SKM-1 (cell line): ENCODE measurements around the gene ODAPH.
"Not testable (repeated sequence)": the region's sequence is repeated elsewhere in the genome, so short reads cannot be mapped to it uniquely, and the experiment has no call there.

ENCODE experiments used
- DNase-seq: peaks from one replicate; lab custom pipeline; 2025; ENCODE audit not compliant: unreplicated experiment; lab: John Stamatoyannopoulos, UW

ODAPH gene

GRCh38 chr4:75555294-75556164, at the start of gene ODAPH:
TSS of gene ODAPH (plus strand) at chr4:75556066. CDS start at chr4:75556083, 17 bp downstream.
- no peak for DNase-seq

DNA sequence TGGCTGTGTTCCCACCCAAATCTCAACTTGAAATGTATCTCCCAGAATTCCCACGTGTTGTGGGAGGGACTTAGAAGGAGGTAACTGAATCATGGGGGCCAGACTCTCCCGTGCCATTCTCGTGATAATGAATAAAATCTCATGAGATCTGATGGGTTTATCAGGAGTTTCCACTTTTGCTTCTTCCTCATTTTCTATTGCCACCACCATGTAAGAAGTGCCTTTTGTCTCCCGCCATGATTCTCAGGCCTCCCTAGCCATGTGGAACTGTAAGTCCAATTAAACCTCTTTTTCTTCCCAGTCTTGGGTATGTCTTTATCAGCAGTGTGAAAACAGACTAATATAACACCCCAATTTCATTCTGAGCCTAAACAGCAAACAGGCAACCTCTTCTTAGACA, 46.3 kb upstream of the ODAPH start:
- DNase-seq: not testable (repeated sequence)

GRCh38 chr4:75511841-75512240, 44.0 kb upstream of the ODAPH start:
- no peak for DNase-seq

GRCh38 chr4:75512386-75513211, 43.3 kb upstream of the ODAPH start:
- peak; percentile 81 for DNase-seq

DNA sequence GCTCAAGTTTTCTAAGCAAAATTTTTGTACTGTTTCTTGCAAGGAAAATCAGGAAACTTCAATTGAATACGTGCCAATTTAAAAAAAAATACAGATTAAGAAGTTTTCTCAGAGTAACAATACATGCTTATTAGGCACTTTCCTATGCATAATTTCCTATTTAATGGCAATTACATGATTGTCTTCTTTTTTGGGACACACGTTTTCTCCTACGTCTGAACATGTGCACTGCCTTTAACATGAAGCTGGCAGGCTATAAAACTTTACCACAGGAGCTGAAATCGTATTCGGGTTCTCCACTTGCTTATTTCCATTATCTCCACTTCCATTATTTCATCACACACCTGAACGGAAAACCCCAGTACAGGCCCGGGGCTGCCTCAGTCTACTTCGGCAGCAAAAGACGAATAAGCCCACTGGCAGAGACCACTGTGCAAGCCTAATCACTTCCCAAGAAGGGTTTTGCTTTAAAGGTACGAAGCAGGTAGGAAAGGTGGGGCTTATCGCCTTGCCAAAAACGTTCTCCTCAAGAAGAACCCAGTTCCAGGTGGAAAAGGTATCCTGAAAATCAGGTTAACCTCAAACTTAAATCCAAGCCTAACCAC, 42.2 kb upstream of the ODAPH start:
- DNase-seq: no peak

- peak; percentile 92 for DNase-seq
Measured at GRCh38 chr4:75514131-75514948, 41.5 kb upstream of the ODAPH start, which contains the start of the genes RCHY1 and THAP6. TSS of gene RCHY1 (minus strand) at chr4:75514403. CDS start at chr4:75514286, 117 bp downstream. TSS of gene THAP6 (plus strand) at chr4:75514473. CDS start at chr4:75515453, 980 bp downstream.

DNA sequence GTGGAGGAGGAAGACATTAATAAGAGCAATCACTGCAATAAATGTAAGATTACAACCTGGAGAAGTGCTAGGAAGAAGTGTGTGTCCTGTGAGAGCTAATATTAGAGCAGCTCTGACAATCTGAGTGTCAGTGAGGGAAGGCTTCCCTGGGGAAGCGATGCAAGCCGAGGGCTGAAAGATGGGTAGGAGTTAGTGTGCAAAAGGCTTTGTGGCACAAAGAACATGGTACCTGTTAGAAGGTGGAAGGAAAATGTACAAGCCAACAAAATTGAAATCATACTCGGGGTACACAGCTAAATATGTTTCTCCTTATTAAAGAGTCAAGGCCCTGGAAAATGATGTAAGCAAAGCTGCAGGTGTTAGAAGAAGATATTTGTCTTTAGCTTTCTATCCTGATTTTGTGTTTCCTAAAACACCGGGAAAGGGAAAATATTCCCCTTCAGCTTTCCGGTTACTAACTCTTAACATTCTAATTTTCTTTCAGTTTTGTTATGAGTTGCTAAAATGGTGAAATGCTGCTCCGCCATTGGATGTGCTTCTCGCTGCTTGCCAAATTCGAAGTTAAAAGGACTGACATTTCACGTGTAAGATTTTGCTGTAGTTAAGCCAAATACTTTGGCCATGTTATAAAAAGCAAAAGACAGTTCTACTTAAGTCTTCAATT, 40.8 kb upstream of the ODAPH start:
- DNase-seq: no peak

- no peak for DNase-seq
Measured at GRCh38 chr4:75516144-75516543, 39.7 kb upstream of the ODAPH start.

GRCh38 chr4:75519452-75519851, 36.4 kb upstream of the ODAPH start:
- not testable (repeated sequence) for DNase-seq

DNA sequence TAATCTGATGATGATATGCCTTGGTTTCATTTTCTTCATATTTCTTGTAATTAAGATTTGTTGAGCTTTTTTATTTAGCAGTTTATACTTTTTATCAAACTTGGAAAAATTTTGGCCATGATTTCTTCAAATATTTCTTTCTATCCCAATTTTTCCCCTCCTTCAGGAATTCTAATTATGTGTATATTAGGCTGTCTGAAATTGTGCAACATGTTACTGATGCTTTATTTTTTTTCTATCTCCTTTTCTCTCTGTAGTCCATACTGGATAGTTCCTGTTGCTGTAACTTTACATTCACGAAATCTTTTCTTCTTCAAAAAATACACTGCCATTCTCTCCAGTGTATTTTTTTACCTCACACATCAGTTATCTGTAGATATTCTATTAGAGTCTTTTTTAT, 30.8 kb upstream of the ODAPH start:
- DNase-seq: no peak

- DNase-seq: no peak
Measured at GRCh38 chr4:75525910-75526309, 30.0 kb upstream of the ODAPH start.

DNA sequence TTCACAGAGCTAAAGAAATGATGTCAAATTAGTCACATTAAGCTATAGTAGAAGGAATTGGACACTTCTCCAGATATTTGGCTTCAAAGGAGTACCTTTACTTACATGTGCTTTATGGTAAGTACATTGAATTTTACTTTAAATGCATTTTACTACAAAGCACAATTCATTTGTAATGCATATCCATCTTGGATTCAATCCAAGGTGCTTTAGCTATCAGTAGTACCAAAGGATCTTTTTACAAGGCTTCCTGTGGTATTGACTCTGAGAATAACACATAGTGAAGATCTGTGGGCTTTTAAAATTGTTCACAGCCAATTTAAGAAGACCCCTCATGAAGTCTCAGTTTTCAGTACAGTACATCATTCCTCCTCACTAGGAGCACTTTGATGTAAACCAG, 28.4 kb upstream of the ODAPH start:
- DNase-seq: no peak

GRCh38 chr4:75530556-75531322, 25.1 kb upstream of the ODAPH start:
- DNase-seq: no peak

- not testable (repeated sequence) for DNase-seq
Measured at GRCh38 chr4:75531536-75532143, 24.2 kb upstream of the ODAPH start.

- not testable (repeated sequence) for DNase-seq
Measured at GRCh38 chr4:75533339-75533887, 22.5 kb upstream of the ODAPH start.

- not testable (repeated sequence) for DNase-seq
Measured at GRCh38 chr4:75533926-75534325, 21.9 kb upstream of the ODAPH start.

DNA sequence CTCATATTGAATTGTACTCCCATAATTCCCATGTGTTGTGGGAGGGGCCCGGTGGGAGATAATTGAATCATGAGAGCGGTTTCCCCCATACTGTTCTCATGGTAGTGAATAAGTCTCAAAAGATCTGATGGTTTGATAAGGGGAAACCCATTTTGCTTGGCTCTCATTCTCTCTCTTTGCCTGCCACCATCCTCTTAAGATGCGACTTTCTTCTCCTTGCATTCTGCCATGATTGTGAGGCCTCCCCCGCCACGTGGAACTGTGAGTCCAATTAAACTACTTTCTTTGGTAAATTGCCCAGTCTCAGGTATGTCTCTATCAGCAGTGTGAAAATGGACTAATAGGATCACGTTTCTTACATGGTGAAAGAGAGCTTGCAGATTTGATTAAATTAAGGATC, 18.6 kb upstream of the ODAPH start:
- not testable (repeated sequence) for DNase-seq

DNA sequence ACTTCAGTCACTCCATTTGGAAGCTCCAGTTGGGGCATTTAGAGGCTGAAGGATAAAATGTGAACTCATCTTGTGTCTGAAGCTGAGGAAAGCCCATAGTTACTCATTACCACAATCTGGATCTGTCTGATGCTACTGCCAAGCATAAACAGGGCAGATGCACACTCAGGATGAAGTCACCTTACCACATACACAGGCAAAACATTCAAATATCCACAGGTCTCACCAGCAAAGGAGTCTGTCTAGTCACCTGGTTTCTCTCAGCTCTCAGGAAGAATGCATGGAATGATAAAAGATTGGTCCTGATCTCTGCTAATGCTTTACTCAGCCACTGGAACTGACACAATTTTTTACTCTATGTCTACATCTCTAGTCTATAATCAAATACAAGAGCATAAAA, 13.0 kb upstream of the ODAPH start:
- no peak for DNase-seq
